Endothelial cell of umbilical vein (primary cell): Measurements from ENCODE around the gene EEF2K.

Experiments used
- CTCF ChIP-seq, 2 donors: IDR thresholded peaks; 1 replicate in 1 of 2; 2 replicates in 1 of 2; pipeline ENCODE4 v1.5.1; 2011; ENCODE audit warnings: low read length in 2 of 2, mild to moderate bottlenecking in 2 of 2, moderate library complexity in 2 of 2, control low read depth in 1 of 2, inconsistent platforms in 1 of 2, low read depth in 1 of 2; ENCODE audit not compliant: insufficient read depth in 1 of 2; ENCODE audit errors: extremely low read depth in 1 of 2
- EZH2 ChIP-seq: IDR thresholded peaks from 2 replicates; pipeline ENCODE4 v1.6.1; 2012; ENCODE audit warnings: borderline replicate concordance, low read depth, mild to moderate bottlenecking, moderate library complexity, low read length, inconsistent platforms; ENCODE audit not compliant: severe bottlenecking
- FOS ChIP-seq: IDR thresholded peaks from 2 replicates; pipeline ENCODE4 v1.6.1; 2011; ENCODE audit warnings: mild to moderate bottlenecking, low read length, moderate library complexity, borderline replicate concordance; ENCODE audit not compliant: insufficient read depth
- JUN ChIP-seq: IDR thresholded peaks from 2 replicates; pipeline ENCODE4 v1.6.1; 2011; ENCODE audit warnings: borderline replicate concordance, low read depth; ENCODE audit not compliant: insufficient read length, insufficient read depth
- MAX ChIP-seq: IDR thresholded peaks from 2 replicates; pipeline ENCODE4 v1.6.1; 2011; ENCODE audit not compliant: insufficient read depth, insufficient read length
- MYC ChIP-seq: IDR thresholded peaks from one replicate; pipeline ENCODE4 v1.6.1; 2011; ENCODE audit warnings: mild to moderate bottlenecking, low read depth, low read length
- POLR2A ChIP-seq: IDR thresholded peaks from 2 replicates; pipeline ENCODE4 v1.6.1; 2012; ENCODE audit warnings: low read depth, mild to moderate bottlenecking, control low read depth, low read length
- POLR2AphosphoS5 ChIP-seq: IDR thresholded peaks from 2 replicates; pipeline ENCODE4 v1.6.1; 2012; ENCODE audit warnings: low read depth, mild to moderate bottlenecking, control low read depth, low read length, moderate library complexity; ENCODE audit not compliant: insufficient read depth

- TF ChIP-seq CTCF (IDR thresholded peaks at IDR 0.05; ENCODE audit: extremely low read depth in 1 of 2, insufficient read depth in 1 of 2, low read depth in 1 of 2, low read length in 2 of 2): no peak
- no peak for TF ChIP-seq EZH2
- no peak for TF ChIP-seq MAX
- no peak for TF ChIP-seq POLR2A
- TF ChIP-seq MYC: no peak
- TF ChIP-seq POLR2AphosphoS5: no peak
- TF ChIP-seq FOS: no peak
- no peak for TF ChIP-seq JUN
Measured at GRCh38 chr16:22284637-22285036, 78.6 kb downstream of the EEF2K start.
